Stimulated activated CD8-positive, alpha-beta memory T cell treated with anti-CD3 and anti-CD28 coated beads, Interleukin-7, amount 100 ng/mL, for 4 hours (primary cell): ENCODE results near the gene CHST3.
A peak's percentile ranks its signal among the peaks of the same experiment; 100 is the strongest.
"Not testable (repeated sequence)": the region's sequence is repeated elsewhere in the genome, so short reads cannot be mapped to it uniquely, and the experiment has no call there.

Source experiments
- DNase-seq, 2 donors: peaks; one replicate each; pipeline ENCODE4 v3.0.0-alpha.2; 2020; ENCODE audit warnings: low read depth in 2 of 2

The CHST3 gene

GRCh38 chr10:72030762-72031543, 66.8 kb downstream of the CHST3 start:
- DNase-seq: no peak

GRCh38 chr10:72031706-72032105, 67.5 kb downstream of the CHST3 start:
- no peak for DNase-seq

GRCh38 chr10:72032409-72033162, 68.4 kb downstream of the CHST3 start:
- not testable (repeated sequence) for DNase-seq

- no peak for DNase-seq
Measured at GRCh38 chr10:72034040-72034499, 69.9 kb downstream of the CHST3 start.

GRCh38 chr10:72034761-72035160, 70.6 kb downstream of the CHST3 start:
- no peak for DNase-seq

- no peak for DNase-seq
Measured at GRCh38 chr10:72035252-72035887, 71.2 kb downstream of the CHST3 start.

- no peak for DNase-seq
Measured at GRCh38 chr10:72037266-72037665, 73.1 kb downstream of the CHST3 start.

GRCh38 chr10:72037811-72038210, 73.6 kb downstream of the CHST3 start:
- DNase-seq: no peak

- no peak for DNase-seq
Measured at GRCh38 chr10:72038458-72039001, 74.3 kb downstream of the CHST3 start.

- no peak for DNase-seq
Measured at GRCh38 chr10:72039377-72039776, 75.2 kb downstream of the CHST3 start.

GRCh38 chr10:72041491-72041890, 77.3 kb downstream of the CHST3 start:
- no peak for DNase-seq

GRCh38 chr10:72043016-72043834, 79.0 kb downstream of the CHST3 start:
- no peak for DNase-seq

- DNase-seq: no peak
Measured at GRCh38 chr10:72044417-72045041, 80.3 kb downstream of the CHST3 start.

- no peak for DNase-seq
Measured at GRCh38 chr10:72045586-72045985, 81.4 kb downstream of the CHST3 start.

GRCh38 chr10:72048450-72049124, 84.4 kb downstream of the CHST3 start:
- DNase-seq: peak; percentile 78 to 83

- no peak for DNase-seq
Measured at GRCh38 chr10:72049472-72049871, 85.3 kb downstream of the CHST3 start.

- DNase-seq: no peak
Measured at GRCh38 chr10:72049969-72050781, 86.0 kb downstream of the CHST3 start.

- DNase-seq: no peak
Measured at GRCh38 chr10:72050873-72051272, 86.7 kb downstream of the CHST3 start.

GRCh38 chr10:72053690-72054089, 89.5 kb downstream of the CHST3 start:
- no peak for DNase-seq
